Tibial artery (tissue), 4 donors: ENCODE results near the gene UPK3A.

Experiments used
- DNase-seq, 2 donors: peaks; one replicate each; pipeline ENCODE4 v3.0.0-alpha.2; 2019
- H3K27ac ChIP-seq, 2 donors: fragments of 200-600 bp; sonication (generic) in 1 of 2; 1 replicate in 1 of 2; 2 replicates in 1 of 2; pipeline ENCODE4 v1.5.1; 2018 to 2019; ENCODE audit warnings: mild to moderate bottlenecking in 1 of 2
- H3K27me3 ChIP-seq, 2 donors: fragments of 200-600 bp; sonication (generic) in 1 of 2; one replicate each; pipeline versions ENCODE4 v1.5.1 to v1.6.0; 2016 to 2019
- H3K36me3 ChIP-seq, 3 donors: fragments of 200-600 bp; sonication (generic) in 2 of 3; one replicate each; pipeline ENCODE4 v1.5.1; 2016 to 2019; ENCODE audit warnings: mild to moderate bottlenecking in 2 of 3
- H3K4me1 ChIP-seq, 4 donors: fragments of 200-600 bp; sonication (generic) in 2 of 4; 1 replicate in 3 of 4; 2 replicates in 1 of 4; pipeline ENCODE4 v1.5.1; 2016 to 2019
- H3K4me3 ChIP-seq, 2 donors: fragments of 200-600 bp; sonication (generic) in 1 of 2; 1 replicate in 1 of 2; 2 replicates in 1 of 2; pipeline ENCODE4 v1.5.1; 2018 to 2019; ENCODE audit warnings: mild to moderate bottlenecking in 2 of 2
- H3K9me3 ChIP-seq, 3 donors: fragments of 200-600 bp; sonication (generic) in 1 of 3; one replicate each; pipeline ENCODE4 v1.5.1; 2016 to 2019
- CTCF ChIP-seq, 2 experiments: fragments of 200-600 bp in 1 of 2; fragments of 450-650 bp in 1 of 2; IDR thresholded peaks; one replicate each; pipeline ENCODE4 v1.5.1; 2017 to 2019; ENCODE audit warnings: antibody characterized with exemption in 2 of 2, mild to moderate bottlenecking in 1 of 2, moderate library complexity in 1 of 2
- intact Hi-C: fragments of 100-400 bp; cut with DNase I; formaldehyde crosslinking; loops from one replicate; pipeline ENCODE4 v1.15.0; 2023; ENCODE audit warnings: low total_unique reads

UPK3A gene

GRCh38 chr22:45261407-45262088 lies 23.2 kb upstream of the UPK3A start:
- no peak overlapping the region for H3K4me3 ChIP-seq
- H3K9me3 ChIP-seq = no peaks in the 10 kb centered on the region
- no peak for DNase-seq
- no peak for TF ChIP-seq CTCF (IDR thresholded peaks at IDR 0.05)
- H3K36me3 ChIP-seq = no peaks in the 10 kb centered on the region
- no peaks in the 10 kb centered on the region for H3K27me3 ChIP-seq
- intact Hi-C loops = no loop called here
- H3K4me1 ChIP-seq = peaks cover 0 to 11% (median 4%) of the 10 kb centered on the region in 4 donors
- H3K27ac ChIP-seq = no peak overlapping the region

GRCh38 chr22:45262195-45262930 lies 22.4 kb upstream of the UPK3A start:
- no peaks in the 10 kb centered on the region for H3K27me3 ChIP-seq
- no peaks in the 10 kb centered on the region for H3K9me3 ChIP-seq
- TF ChIP-seq CTCF (IDR thresholded peaks at IDR 0.05) = no peak
- no peak overlapping the region for H3K27ac ChIP-seq
- DNase-seq = no peak
- intact Hi-C loops = no loop called here
- H3K4me1 ChIP-seq = peaks cover 0 to 11% (median 4%) of the 10 kb centered on the region in 4 donors
- no peaks in the 10 kb centered on the region for H3K36me3 ChIP-seq
- no peak overlapping the region for H3K4me3 ChIP-seq

GRCh38 chr22:45262931-45263462 lies 21.8 kb upstream of the UPK3A start:
- H3K4me3 ChIP-seq = no peak overlapping the region
- peaks cover 0 to 14% (median 7%) of the 10 kb centered on the region in 4 donors for H3K4me1 ChIP-seq
- no peak for TF ChIP-seq CTCF (IDR thresholded peaks at IDR 0.05)
- no peaks in the 10 kb centered on the region for H3K36me3 ChIP-seq
- DNase-seq = no peak
- H3K27ac ChIP-seq = no peak overlapping the region
- intact Hi-C loops = no loop called here
- H3K27me3 ChIP-seq = no peaks in the 10 kb centered on the region
- no peaks in the 10 kb centered on the region for H3K9me3 ChIP-seq

GRCh38 chr22:45263463-45264269 lies 21.1 kb upstream of the UPK3A start:
- no peaks in the 10 kb centered on the region for H3K36me3 ChIP-seq
- no peak overlapping the region for H3K27ac ChIP-seq
- peaks cover 0 to 21% (median 12%) of the 10 kb centered on the region in 4 donors for H3K4me1 ChIP-seq
- peak; percentile 86 for DNase-seq
- no peaks in the 10 kb centered on the region for H3K27me3 ChIP-seq
- intact Hi-C loops = no loop called here
- TF ChIP-seq CTCF (IDR thresholded peaks at IDR 0.05) = peak; percentile 67 to 71
- no peaks in the 10 kb centered on the region for H3K9me3 ChIP-seq
- H3K4me3 ChIP-seq = no peak overlapping the region

- no peak for TF ChIP-seq CTCF (IDR thresholded peaks at IDR 0.05)
- Histone ChIP-seq H3K4me3 (no peak overlapping the region), H3K27me3 (no peaks in the 10 kb centered on the region), H3K9me3 (no peaks in the 10 kb centered on the region), H3K36me3 (no peaks in the 10 kb centered on the region), H3K27ac (no peak overlapping the region), H3K4me1 (peaks cover 0 to 35% (median 21%) of the 10 kb centered on the region in 4 donors)
- DNase-seq = no peak
- intact Hi-C loops = no loop called here
Observed at GRCh38 chr22:45265535-45265934, 19.2 kb upstream of the UPK3A start.
